Ishikawa (cell line): ENCODE data around the gene ADAM11.

ENCODE experiments used
- CEBPB ChIP-seq: IDR thresholded peaks from 2 replicates; pipeline ENCODE4 v1.6.1; 2012
- CREB1 ChIP-seq: IDR thresholded peaks from 2 replicates; pipeline ENCODE4 v1.6.1; 2012; ENCODE audit warnings: low read depth
- EGR1 ChIP-seq: IDR thresholded peaks from 2 replicates; pipeline ENCODE4 v1.6.1; 2012
- EP300 ChIP-seq: IDR thresholded peaks from 2 replicates; pipeline ENCODE4 v1.6.1; 2012; ENCODE audit warnings: borderline replicate concordance
- FOXM1 ChIP-seq: IDR thresholded peaks from 2 replicates; pipeline ENCODE4 v1.6.1; 2012; ENCODE audit warnings: low read depth, borderline replicate concordance
- NFIC ChIP-seq: IDR thresholded peaks from 2 replicates; pipeline ENCODE4 v1.6.1; 2012
- RAD21 ChIP-seq: IDR thresholded peaks from 2 replicates; pipeline ENCODE4 v1.6.1; 2012; ENCODE audit warnings: low read depth
- TAF1 ChIP-seq: IDR thresholded peaks from 2 replicates; pipeline ENCODE4 v1.6.1; 2012; ENCODE audit warnings: low read depth, mild to moderate bottlenecking
- TCF12 ChIP-seq: IDR thresholded peaks from 2 replicates; pipeline ENCODE4 v1.6.1; 2012; ENCODE audit warnings: low read depth
- TEAD4 ChIP-seq: IDR thresholded peaks from 2 replicates; pipeline ENCODE4 v1.6.1; 2012
- YY1 ChIP-seq: IDR thresholded peaks from 2 replicates; pipeline ENCODE4 v1.6.1; 2012; ENCODE audit warnings: low read depth
- ZBTB7A ChIP-seq: IDR thresholded peaks from 2 replicates; pipeline ENCODE4 v1.6.1; 2012; ENCODE audit warnings: low read depth
- TF ChIP-seq, protein P1 (sequence below): IDR thresholded peaks from 2 replicates; pipeline ENCODE4 v1.6.1; 2012
- TF ChIP-seq, protein P2 (sequence below): IDR thresholded peaks from 2 replicates; pipeline ENCODE4 v1.6.1; 2012
- TF ChIP-seq, protein P3 (sequence below): IDR thresholded peaks from 2 replicates; pipeline ENCODE4 v1.6.1; 2012; ENCODE audit warnings: low read depth, mild to moderate bottlenecking

ADAM11 gene

DNA sequence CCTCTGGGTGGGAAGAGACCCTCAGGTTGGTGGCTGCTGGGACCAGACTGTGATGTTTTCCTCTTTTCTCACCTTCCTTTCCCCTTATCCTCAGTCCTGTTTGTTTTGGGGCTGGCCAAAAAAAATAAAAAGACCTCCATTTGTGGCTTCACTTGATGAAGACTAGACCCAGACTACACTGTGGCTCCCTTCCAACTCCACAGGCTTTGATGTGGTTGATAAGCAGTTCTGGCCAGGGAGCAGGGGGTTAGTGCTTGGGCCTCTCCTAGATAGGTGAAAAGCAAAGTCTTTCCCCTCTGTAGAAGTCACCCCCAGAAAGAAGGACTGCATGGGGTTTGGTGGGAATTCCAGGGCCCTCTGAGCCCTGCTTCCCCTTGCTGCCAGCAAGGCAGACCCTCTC is 11.2 kb upstream of the ADAM11 start:
- TF ChIP-seq TAF1 = no peak
- no peak for TF ChIP-seq EP300
- no peak for TF ChIP-seq NFIC
- TF ChIP-seq YY1 = no peak
- no peak for TF ChIP-seq TEAD4
- no peak for TF ChIP-seq CREB1
- TF ChIP-seq RAD21 = no peak
- TF ChIP-seq, protein P1, sequence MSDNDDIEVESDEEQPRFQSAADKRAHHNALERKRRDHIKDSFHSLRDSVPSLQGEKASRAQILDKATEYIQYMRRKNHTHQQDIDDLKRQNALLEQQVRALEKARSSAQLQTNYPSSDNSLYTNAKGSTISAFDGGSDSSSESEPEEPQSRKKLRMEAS = no peak
- TF ChIP-seq, protein P2, sequence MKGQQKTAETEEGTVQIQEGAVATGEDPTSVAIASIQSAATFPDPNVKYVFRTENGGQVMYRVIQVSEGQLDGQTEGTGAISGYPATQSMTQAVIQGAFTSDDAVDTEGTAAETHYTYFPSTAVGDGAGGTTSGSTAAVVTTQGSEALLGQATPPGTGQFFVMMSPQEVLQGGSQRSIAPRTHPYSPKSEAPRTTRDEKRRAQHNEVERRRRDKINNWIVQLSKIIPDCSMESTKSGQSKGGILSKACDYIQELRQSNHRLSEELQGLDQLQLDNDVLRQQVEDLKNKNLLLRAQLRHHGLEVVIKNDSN = no peak
- TF ChIP-seq EGR1 = no peak
- no peak for TF ChIP-seq TCF12
- no peak for TF ChIP-seq ZBTB7A
- TF ChIP-seq, protein P3, sequence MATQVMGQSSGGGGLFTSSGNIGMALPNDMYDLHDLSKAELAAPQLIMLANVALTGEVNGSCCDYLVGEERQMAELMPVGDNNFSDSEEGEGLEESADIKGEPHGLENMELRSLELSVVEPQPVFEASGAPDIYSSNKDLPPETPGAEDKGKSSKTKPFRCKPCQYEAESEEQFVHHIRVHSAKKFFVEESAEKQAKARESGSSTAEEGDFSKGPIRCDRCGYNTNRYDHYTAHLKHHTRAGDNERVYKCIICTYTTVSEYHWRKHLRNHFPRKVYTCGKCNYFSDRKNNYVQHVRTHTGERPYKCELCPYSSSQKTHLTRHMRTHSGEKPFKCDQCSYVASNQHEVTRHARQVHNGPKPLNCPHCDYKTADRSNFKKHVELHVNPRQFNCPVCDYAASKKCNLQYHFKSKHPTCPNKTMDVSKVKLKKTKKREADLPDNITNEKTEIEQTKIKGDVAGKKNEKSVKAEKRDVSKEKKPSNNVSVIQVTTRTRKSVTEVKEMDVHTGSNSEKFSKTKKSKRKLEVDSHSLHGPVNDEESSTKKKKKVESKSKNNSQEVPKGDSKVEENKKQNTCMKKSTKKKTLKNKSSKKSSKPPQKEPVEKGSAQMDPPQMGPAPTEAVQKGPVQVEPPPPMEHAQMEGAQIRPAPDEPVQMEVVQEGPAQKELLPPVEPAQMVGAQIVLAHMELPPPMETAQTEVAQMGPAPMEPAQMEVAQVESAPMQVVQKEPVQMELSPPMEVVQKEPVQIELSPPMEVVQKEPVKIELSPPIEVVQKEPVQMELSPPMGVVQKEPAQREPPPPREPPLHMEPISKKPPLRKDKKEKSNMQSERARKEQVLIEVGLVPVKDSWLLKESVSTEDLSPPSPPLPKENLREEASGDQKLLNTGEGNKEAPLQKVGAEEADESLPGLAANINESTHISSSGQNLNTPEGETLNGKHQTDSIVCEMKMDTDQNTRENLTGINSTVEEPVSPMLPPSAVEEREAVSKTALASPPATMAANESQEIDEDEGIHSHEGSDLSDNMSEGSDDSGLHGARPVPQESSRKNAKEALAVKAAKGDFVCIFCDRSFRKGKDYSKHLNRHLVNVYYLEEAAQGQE = no peak
- TF ChIP-seq CEBPB = no peak

DNA sequence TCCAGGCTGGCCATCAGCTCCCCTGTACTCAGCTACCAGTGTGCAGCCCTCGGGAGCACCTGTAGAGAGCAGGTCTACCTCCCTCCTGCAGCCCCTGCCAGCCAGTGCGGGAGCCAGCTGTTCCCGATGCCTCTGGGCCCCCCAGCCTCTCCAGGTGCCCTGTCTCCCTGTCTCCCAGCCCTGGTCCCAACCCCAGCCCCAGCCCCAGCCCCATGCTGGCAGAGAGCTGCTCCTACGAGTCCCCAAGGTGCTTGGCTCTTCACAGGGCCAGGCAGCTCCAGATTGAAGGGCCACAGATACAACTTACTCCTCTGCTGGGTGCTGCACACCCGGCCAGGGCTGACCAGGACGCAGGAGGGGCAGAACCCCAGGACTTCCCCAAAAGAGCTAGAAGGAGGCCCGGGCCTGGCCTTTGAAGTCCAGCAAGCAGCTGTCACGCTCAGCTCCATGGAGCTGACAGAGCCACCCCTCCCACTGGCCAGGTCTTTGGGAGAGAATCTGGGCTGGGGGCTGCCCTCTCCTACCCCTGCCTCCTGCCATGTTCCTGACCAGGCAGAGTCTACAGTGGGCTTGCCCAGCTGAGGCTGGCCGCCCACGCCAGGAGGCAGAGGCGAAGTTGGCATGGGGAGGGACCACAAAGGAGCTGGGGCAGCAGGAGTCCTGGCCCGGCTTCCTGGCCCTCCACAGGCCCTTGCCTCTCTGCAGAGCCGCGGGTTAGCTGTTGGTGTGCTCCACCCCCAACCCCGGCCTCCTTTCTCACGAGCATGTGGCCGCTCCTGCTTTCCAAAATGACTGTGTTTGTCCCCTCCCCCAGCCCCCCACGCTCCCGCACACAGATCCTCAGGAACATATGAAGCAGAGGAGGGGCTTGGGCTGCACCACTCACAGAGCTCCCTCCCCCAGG is 9.5 kb upstream of the ADAM11 start:
- TF ChIP-seq, protein P2 = no peak
- TF ChIP-seq FOXM1 = no peak
- no peak for TF ChIP-seq CREB1
- no peak for TF ChIP-seq YY1
- TF ChIP-seq, protein P1 = no peak
- no peak for TF ChIP-seq CEBPB
- no peak for TF ChIP-seq TEAD4

DNA sequence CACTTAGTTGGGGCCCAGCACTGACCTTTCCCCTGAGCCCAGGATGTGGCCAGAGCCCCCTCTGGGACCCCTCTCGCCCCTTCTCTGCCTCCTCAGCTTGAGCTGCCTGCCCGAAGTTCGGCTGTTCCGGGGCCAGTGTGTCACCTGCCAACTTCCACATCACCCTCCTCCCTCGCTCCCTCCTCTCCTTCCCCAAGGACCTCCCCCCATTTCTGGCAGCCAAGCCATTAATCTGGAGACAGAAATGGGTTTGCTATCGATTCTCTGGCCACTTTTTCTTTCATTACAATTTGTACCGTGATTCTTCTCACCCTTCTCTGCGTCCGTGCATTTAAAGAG is 8.8 kb upstream of the ADAM11 start:
- TF ChIP-seq, protein P3 = no peak
- TF ChIP-seq NFIC = no peak
- TF ChIP-seq CREB1 = no peak
- TF ChIP-seq EGR1 = no peak
- no peak for TF ChIP-seq EP300

DNA sequence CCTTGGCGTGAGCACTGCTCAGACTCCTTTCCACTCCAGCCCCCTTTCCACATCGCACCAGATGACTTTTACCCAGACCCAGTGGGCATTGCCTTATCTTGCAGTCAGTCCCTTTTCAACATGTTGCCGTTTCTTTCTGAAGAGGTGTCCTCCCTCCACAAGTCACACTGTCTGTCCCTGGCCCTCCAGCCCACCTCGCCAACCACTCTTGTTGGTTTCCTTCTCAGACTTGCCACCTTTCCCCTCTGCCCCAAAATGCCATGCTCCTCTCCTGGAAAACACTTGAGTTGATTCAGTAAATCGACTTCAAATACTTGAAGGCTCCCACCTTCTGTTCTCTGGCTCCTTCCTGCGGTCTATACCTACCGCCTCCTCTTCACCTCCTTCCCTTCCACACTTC is 7.5 kb upstream of the ADAM11 start:
- TF ChIP-seq CEBPB (no peak), EP300 (no peak), YY1 (no peak), TEAD4 (no peak), CREB1 (no peak), TAF1 (no peak), ZBTB7A (no peak), NFIC (no peak), FOXM1 (no peak), EGR1 (no peak), TCF12 (no peak)

DNA sequence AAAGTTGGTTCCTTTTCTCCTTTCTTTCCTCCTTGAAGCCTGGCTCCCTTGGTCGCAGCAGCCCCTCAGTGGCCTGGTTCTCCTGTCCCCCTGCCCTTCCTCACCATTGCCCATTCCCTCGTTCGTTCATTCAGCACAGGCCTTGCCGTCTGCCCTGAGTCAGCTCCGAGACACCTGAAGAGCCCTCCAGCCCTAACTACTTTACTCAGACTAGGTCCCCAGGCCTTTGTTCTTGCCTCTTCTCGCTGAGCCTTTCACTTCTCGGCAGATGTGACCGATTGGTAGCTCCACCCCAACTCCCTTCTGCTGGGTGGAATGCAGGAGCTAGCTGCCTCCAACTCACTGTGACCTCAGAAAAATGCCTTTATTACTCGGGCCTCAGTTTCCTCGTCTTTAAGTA is 7.0 kb upstream of the ADAM11 start:
- TF ChIP-seq FOXM1 = no peak
- TF ChIP-seq, protein P2 = no peak
- TF ChIP-seq, protein P3 = no peak
- TF ChIP-seq CREB1 = no peak
- no peak for TF ChIP-seq EP300
- no peak for TF ChIP-seq TEAD4
- TF ChIP-seq TCF12 = no peak
- TF ChIP-seq RAD21 = no peak
- TF ChIP-seq TAF1 = no peak
- TF ChIP-seq EGR1 = no peak
- TF ChIP-seq CEBPB = no peak
- TF ChIP-seq ZBTB7A = no peak
- no peak for TF ChIP-seq NFIC
- TF ChIP-seq, protein P1 = no peak
- no peak for TF ChIP-seq YY1
